PC-3 (cell line): ENCODE data around the gene FOXO3. TPM values are rescaled to one million over a fixed set of nuclear protein-coding genes. Genes with fewer than 3 reads are reported as not detected.

ENCODE experiments used
- ATAC-seq: fragments of 200-7000 bp; cut with Tn5 transposase; 2 replicates; pipeline ENCODE4 v1.9.1; 2020; ENCODE audit warnings: mild to moderate bottlenecking, moderate library complexity
- BruUV-seq: library from RNA; stranded (reverse); fragments of 400-500 nt; replicated peaks from 2 replicates; lab custom pipeline; 2021; lab: Mats Ljungman, UMichigan
- CTCF ChIA-PET: fragments of 300-600 bp; sonication (Branson Sonifier 250); formaldehyde crosslinking; loops from one replicate; lab custom pipeline; 2022; ENCODE audit warnings: antibody characterized with exemption; lab: Charles Lee
- POLR2A ChIA-PET: fragments of 300-600 bp; sonication (Branson Sonifier 250); formaldehyde crosslinking; loops from one replicate; lab custom pipeline; 2022; ENCODE audit warnings: antibody characterized with exemption; ENCODE audit not compliant: unreplicated experiment; lab: Charles Lee
- DNase-seq: peaks from one replicate; pipeline ENCODE4 v3.0.0-alpha.2; 2015
- H2AFZ ChIP-seq: fragments of 300-600 bp; sonication (generic); 2 replicates; pipeline ENCODE4 v1.6.0; 2016; ENCODE audit warnings: antibody characterized with exemption, low read length
- H3F3A ChIP-seq: fragments of 300-600 bp; sonication (generic); one replicate; pipeline ENCODE4 v1.6.0; 2017; ENCODE audit warnings: antibody characterized with exemption, low read length, control low read depth, mild to moderate bottlenecking; ENCODE audit not compliant: unreplicated experiment
- H3K27ac ChIP-seq: fragments of 300-600 bp; sonication (generic); 2 replicates; pipeline ENCODE4 v1.5.1; 2016; ENCODE audit warnings: mild to moderate bottlenecking, low read length
- H3K27me3 ChIP-seq: fragments of 300-600 bp; sonication (generic); 2 replicates; pipeline ENCODE4 v1.6.1; 2016; ENCODE audit warnings: low read length, mixed read lengths
- H3K36me3 ChIP-seq: fragments of 300-600 bp; sonication (generic); 2 replicates; pipeline ENCODE4 v1.6.1; 2016; ENCODE audit warnings: low read depth, mixed run types, low read length, mixed read lengths
- H3K4me1 ChIP-seq: fragments of 300-600 bp; sonication (generic); 2 replicates; pipeline ENCODE4 v1.5.1; 2016; ENCODE audit warnings: low read length; ENCODE audit not compliant: insufficient read depth
- H3K4me2 ChIP-seq: fragments of 300-600 bp; sonication (generic); 2 replicates; pipeline ENCODE4 v1.6.0; 2016; ENCODE audit warnings: low read length
- H3K4me3 ChIP-seq: fragments of 300-600 bp; sonication (generic); 2 replicates; pipeline ENCODE4 v1.5.1; 2016; ENCODE audit warnings: mild to moderate bottlenecking, low read length, mixed read lengths
- H3K79me2 ChIP-seq: fragments of 300-600 bp; sonication (generic); 2 replicates; pipeline ENCODE4 v1.6.1; 2017; ENCODE audit warnings: low read length, mixed read lengths
- H3K9ac ChIP-seq: fragments of 300-600 bp; sonication (generic); 2 replicates; pipeline ENCODE4 v1.6.0; 2016; ENCODE audit warnings: mild to moderate bottlenecking, low read length
- H3K9me2 ChIP-seq: fragments of 300-600 bp; sonication (generic); replicated peaks from 2 replicates; pipeline ENCODE4 v1.6.1; 2016; ENCODE audit warnings: mixed run types, low read length, mixed read lengths
- H3K9me3 ChIP-seq: fragments of 300-600 bp; sonication (generic); 2 replicates; pipeline ENCODE4 v1.6.1; 2016; ENCODE audit warnings: low read length, mixed read lengths
- H4K20me1 ChIP-seq: fragments of 300-600 bp; sonication (generic); 2 replicates; pipeline ENCODE4 v1.6.1; 2016; ENCODE audit warnings: low read length, mixed read lengths
- CTCF ChIP-seq: fragments of 300-600 bp; sonication (generic); conservative IDR thresholded peaks from 2 replicates; pipeline ENCODE4 v1.5.1; 2017; ENCODE audit warnings: antibody characterized with exemption, low read depth, mild to moderate bottlenecking, low read length
- EZH2 ChIP-seq: fragments of 300-600 bp; sonication (generic); IDR thresholded peaks from one replicate; pipeline ENCODE4 v1.6.1; 2017; ENCODE audit warnings: antibody characterized with exemption, mild to moderate bottlenecking, low read length; ENCODE audit not compliant: unreplicated experiment
- EZH2phosphoT487 ChIP-seq: fragments of 300-600 bp; sonication (generic); IDR thresholded peaks from 2 replicates; pipeline ENCODE4 v1.6.1; 2018; ENCODE audit warnings: mild to moderate bottlenecking, antibody characterized with exemption, low read length, borderline replicate concordance
- intact Hi-C: fragments of 100-400 bp; cut with micrococcal nuclease; formaldehyde crosslinking; loops from 2 replicates; pipeline ENCODE4 v1.9.0; 2023
- total RNA-seq: library from RNA; depleted of rRNA; stranded (reverse); fragments of >200 nt; gene quantifications from 2 replicates; pipeline ENCODE4 v1.2.3, GENCODE V29; 2014

FOXO3 gene
- total RNA-seq, 1 experiment from 2014 or later: 12.8 TPM

DNA sequence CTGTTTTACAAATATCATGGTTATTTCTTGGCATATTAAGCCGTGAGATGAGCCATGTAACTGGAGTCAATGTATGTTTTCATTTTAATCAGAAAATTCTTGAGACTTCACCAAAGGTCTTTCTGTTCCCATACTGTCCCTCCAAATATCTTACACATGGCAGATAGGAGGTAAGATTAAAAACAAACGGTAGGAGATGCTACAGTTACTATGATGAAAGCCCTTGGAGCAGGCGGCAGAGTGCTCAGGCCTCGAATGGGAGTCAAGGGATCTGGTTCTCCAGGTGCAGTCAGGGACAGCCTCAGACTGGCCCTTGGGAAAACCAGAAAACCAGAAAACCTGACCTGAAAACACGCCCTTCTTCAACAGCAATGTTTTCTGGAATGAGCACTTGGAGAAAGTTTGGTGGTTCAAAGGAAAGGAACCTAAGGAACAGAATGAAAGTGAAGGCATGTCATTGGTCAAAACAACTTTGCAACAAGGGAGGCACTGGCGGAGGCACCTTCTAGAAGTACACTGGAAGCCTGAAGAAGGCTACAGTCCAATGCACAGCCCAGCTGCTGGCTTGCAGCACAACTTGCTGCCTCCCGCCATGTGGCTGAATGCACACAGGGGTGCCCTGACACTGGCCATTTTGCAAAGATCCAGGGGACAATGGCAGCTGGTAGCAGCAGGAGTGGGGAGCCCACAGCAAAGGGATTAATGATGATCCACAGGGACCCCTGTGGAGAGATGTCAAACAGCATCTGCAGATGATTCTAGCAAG lies 17.4 kb upstream of the FOXO3 start:
- H3K27ac ChIP-seq: no peak overlapping the region
- no peaks in the 10 kb centered on the region for H3K9me3 ChIP-seq
- H3F3A ChIP-seq: no peaks in the 10 kb centered on the region
- ATAC-seq: no peak
- no peaks in the 10 kb centered on the region for H3K27me3 ChIP-seq
- DNase-seq: peak; percentile 4
- H3K9me2 ChIP-seq: no peaks in the 10 kb centered on the region
- BruUV-seq: no TSS peak
- TF ChIP-seq EZH2phosphoT487 (no peak), CTCF (no peak), EZH2 (no peak)
- CTCF ChIA-PET: interaction anchor here (2.6 kb wide), 1 partner anchor 350 kb away, joined by 20 read pairs; no protein-coding TSS in a partner anchor
- no peak overlapping the region for H3K9ac ChIP-seq
- no peaks in the 10 kb centered on the region for H3K79me2 ChIP-seq
- no peaks in the 10 kb centered on the region for H4K20me1 ChIP-seq
- H2AFZ ChIP-seq: no peak overlapping the region
- POLR2A ChIA-PET: no interaction called here
- no peak overlapping the region for H3K4me2 ChIP-seq
- intact Hi-C loops: loop anchor here (2.0 kb wide), 1 partner anchor 529 kb away; no protein-coding TSS in a partner anchor
- H3K4me1 ChIP-seq: 0 out of 2 replicates have a peak, but pooled peaks cover 4% of the 10 kb centered on the region
- H3K36me3 ChIP-seq: no peaks in the 10 kb centered on the region
- no peak overlapping the region for H3K4me3 ChIP-seq

DNA sequence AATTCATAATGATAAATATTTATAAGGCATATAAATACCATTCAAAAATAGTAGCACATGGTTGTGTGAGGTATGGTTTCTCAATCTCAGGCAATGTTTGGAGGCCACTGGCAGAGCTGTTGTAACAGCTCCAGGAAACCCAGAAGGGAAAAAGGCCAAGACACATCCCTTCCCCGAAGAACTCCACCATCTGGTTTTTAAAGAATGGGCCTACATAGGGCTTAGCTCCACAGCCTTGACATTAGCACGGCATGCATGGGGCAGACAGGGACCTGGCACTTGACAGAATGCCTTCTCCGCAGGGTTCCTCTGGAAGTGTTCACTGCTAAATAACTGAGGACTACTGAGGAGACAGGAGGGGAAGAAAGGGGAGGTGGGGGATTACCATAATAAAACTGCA lies 16.1 kb upstream of the FOXO3 start:
- DNase-seq: no peak
- POLR2A ChIA-PET: no interaction called here
- no peak for TF ChIP-seq EZH2
- TF ChIP-seq CTCF: no peak
- TF ChIP-seq EZH2phosphoT487: no peak

More for the DNA sequence above, 16.1 kb upstream of the FOXO3 start:
- no peaks in the 10 kb centered on the region for H3F3A ChIP-seq
- H3K27ac ChIP-seq: no peak overlapping the region
- H3K36me3 ChIP-seq: no peaks in the 10 kb centered on the region
- H3K9ac ChIP-seq: no peak overlapping the region
- H3K9me2 ChIP-seq: no peaks in the 10 kb centered on the region
- H3K79me2 ChIP-seq: no peaks in the 10 kb centered on the region
- H3K4me1 ChIP-seq: 0 out of 2 replicates have a peak, but pooled peaks cover 4% of the 10 kb centered on the region
- intact Hi-C loops: no loop called here
- CTCF ChIA-PET: no interaction called here
- H3K9me3 ChIP-seq: no peaks in the 10 kb centered on the region
- no peak overlapping the region for H3K4me2 ChIP-seq
- no TSS peak for BruUV-seq
- H3K4me3 ChIP-seq: no peak overlapping the region
- H4K20me1 ChIP-seq: no peaks in the 10 kb centered on the region
- H3K27me3 ChIP-seq: no peaks in the 10 kb centered on the region
- no peak for ATAC-seq
- H2AFZ ChIP-seq: no peak overlapping the region
